ENCODE data around the gene EBP. TPM values are rescaled to one million over a fixed set of nuclear protein-coding genes. Genes with fewer than 3 reads are reported as not detected.
"Not testable (repeated sequence)": the region's sequence is repeated elsewhere in the genome, so short reads cannot be mapped to it uniquely, and the experiment has no call there.

The EBP gene
- total and polyA plus RNA-seq, 8 donors = 5.8 to 208 (median 53.1) TPM

DNA sequence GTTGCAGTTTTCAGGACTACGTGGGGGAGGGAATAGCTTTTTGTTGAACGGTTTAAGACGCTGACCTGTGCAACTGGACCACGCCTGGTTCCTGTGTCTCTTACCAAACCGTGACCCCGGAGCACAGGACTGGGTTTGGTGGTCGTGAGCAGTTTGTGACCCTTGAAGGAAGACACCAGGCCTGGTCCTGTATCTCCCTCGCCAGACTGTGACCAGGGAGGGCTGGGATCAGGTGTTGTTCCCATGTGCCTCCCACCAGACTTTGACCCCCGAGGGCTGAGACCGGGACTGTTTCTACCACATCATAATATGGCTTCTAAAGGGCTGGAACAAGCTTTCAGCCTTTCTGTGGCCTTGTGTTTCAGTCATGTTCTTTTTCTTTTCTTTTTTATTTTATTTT, 683 bp downstream of the EBP start:
- Histone ChIP-seq H3K27ac (peak overlapping the region; percentile 77 to 87 (median 82)), H3K4me3 (peak overlapping the region; percentile 52 to 66 (median 62)), H3K4me1 (peaks cover 0 to 13% (median 9%) of the 10 kb centered on the region in 4 donors), H3K27me3 (no peaks in the 10 kb centered on the region), H3K9me3 (peaks cover 0 to 6% (median 0%) of the 10 kb centered on the region in 4 donors), H3K36me3 (peaks cover 4 to 14% (median 10%) of the 10 kb centered on the region in 4 donors)
- WGBS, 5 donors = 0 to 46% (median 8%) methylated on average over 3 to 10 of the region's 10 CpGs
- TF ChIP-seq EP300 (IDR thresholded peaks at IDR 0.05) (no peak), POLR2AphosphoS5 (IDR thresholded peaks at IDR 0.05) (no peak), POLR2A (IDR thresholded peaks at IDR 0.05) (no peak)
- TF ChIP-seq, protein P1, sequence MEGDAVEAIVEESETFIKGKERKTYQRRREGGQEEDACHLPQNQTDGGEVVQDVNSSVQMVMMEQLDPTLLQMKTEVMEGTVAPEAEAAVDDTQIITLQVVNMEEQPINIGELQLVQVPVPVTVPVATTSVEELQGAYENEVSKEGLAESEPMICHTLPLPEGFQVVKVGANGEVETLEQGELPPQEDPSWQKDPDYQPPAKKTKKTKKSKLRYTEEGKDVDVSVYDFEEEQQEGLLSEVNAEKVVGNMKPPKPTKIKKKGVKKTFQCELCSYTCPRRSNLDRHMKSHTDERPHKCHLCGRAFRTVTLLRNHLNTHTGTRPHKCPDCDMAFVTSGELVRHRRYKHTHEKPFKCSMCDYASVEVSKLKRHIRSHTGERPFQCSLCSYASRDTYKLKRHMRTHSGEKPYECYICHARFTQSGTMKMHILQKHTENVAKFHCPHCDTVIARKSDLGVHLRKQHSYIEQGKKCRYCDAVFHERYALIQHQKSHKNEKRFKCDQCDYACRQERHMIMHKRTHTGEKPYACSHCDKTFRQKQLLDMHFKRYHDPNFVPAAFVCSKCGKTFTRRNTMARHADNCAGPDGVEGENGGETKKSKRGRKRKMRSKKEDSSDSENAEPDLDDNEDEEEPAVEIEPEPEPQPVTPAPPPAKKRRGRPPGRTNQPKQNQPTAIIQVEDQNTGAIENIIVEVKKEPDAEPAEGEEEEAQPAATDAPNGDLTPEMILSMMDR (IDR thresholded peaks at IDR 0.05) = no peak
- peak in 1 of 2 donors; percentile 46 for DNase-seq
- intact Hi-C loops (cut with DNase I; ENCODE audit: low total_unique reads) = no loop called here

DNA sequence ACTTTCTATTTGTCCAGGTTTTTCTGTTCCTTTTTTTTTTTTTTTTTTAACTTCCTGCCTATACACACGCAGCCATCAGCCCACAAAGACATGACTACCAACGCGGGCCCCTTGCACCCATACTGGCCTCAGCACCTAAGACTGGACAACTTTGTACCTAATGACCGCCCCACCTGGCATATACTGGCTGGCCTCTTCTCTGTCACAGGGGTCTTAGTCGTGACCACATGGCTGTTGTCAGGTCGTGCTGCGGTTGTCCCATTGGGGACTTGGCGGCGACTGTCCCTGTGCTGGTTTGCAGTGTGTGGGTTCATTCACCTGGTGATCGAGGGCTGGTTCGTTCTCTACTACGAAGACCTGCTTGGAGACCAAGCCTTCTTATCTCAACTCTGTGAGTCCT, 2.1 kb downstream of the EBP start:
- WGBS, 5 donors = 65 to 89% (median 75%) methylated on average over 8 to 12 of the region's 12 CpGs
- Histone ChIP-seq H3K4me1 (peaks cover 0 to 13% (median 9%) of the 10 kb centered on the region in 4 donors), H3K9me3 (peaks cover 0 to 6% (median 0%) of the 10 kb centered on the region in 4 donors), H3K4me3 (no peak overlapping the region), H3K27ac (no peak overlapping the region), H3K36me3 (peaks cover 6 to 28% (median 24%) of the 10 kb centered on the region in 4 donors), H3K27me3 (no peaks in the 10 kb centered on the region)
- DNase-seq = no peak
- TF ChIP-seq, protein P1 (IDR thresholded peaks at IDR 0.05) = no peak
- TF ChIP-seq POLR2AphosphoS5 (IDR thresholded peaks at IDR 0.05) (no peak), EP300 (IDR thresholded peaks at IDR 0.05) (no peak), POLR2A (IDR thresholded peaks at IDR 0.05) (no peak)
- intact Hi-C loops (cut with DNase I; ENCODE audit: low total_unique reads) = no loop called here

DNA sequence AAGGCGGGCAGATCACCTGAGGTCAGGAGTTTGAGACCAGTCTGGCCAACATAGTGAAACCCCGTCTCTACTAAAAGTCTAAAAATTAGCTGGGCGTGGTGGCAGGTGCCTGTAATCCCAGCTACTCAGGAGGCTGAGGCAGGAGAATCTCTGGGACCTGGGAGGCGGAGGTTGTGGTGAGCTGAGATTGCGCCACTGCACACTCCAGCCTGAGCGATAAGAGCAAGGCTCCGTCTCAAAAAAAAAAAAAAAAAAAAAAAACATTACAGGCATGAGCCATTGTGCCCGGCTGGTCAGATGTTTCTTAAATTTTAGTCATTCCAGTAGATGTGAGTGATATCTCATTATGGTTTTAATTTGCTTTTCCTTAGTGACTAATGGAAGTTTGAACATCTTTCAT, 4.2 kb downstream of the EBP start:
- H3K4me3 ChIP-seq; H3K27ac ChIP-seq; intact Hi-C loops (cut with DNase I; ENCODE audit: low total_unique reads); H3K9me3 ChIP-seq; H3K27me3 ChIP-seq; DNase-seq: not testable (repeated sequence)
- Histone ChIP-seq H3K36me3 (peaks cover 6 to 34% (median 25%) of the 10 kb centered on the region in 4 donors), H3K4me1 (peaks cover 0 to 13% (median 9%) of the 10 kb centered on the region in 4 donors)
- 59 to 81% (median 70%) methylated on average over 7 to 8 of the region's 8 CpGs for WGBS, 5 donors

DNA sequence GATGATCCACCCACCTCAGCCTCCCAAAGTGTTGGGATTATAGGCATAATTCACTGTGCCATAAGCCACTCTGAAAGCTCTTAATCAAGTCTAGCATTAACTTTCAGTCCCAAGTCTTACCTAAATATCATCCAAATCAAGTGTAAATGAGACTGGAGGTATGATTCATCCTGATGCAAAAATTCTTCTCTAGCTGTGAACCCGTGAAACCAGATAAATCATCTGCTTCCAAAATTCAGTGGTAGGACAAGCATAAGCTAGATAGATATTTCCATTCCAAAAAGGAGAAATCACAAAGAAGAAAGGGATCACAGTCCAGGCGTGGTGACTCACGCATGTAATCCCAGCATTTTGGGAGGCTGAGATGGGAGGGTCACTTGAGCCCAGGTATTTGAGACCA, 9.1 kb downstream of the EBP start:
- no peak overlapping the region for H3K27ac ChIP-seq
- 67 to 90% (median 74%) methylated on average over 1 to 3 of the region's 3 CpGs for WGBS, 5 donors
- no peaks in the 10 kb centered on the region for H3K9me3 ChIP-seq

More for the DNA sequence above, 9.1 kb downstream of the EBP start:
- no peak for DNase-seq
- Histone ChIP-seq H3K4me1 (no peaks in the 10 kb centered on the region), H3K36me3 (peaks cover 6 to 29% (median 25%) of the 10 kb centered on the region in 4 donors), H3K27me3 (no peaks in the 10 kb centered on the region), H3K4me3 (no peak overlapping the region)
- TF ChIP-seq POLR2AphosphoS5 (IDR thresholded peaks at IDR 0.05) = no peak
- TF ChIP-seq, protein P1 (IDR thresholded peaks at IDR 0.05) = no peak
- TF ChIP-seq POLR2A (IDR thresholded peaks at IDR 0.05) = no peak
- no peak for TF ChIP-seq EP300 (IDR thresholded peaks at IDR 0.05)
- intact Hi-C loops (cut with DNase I; ENCODE audit: low total_unique reads) = no loop called here

All from stomach (tissue), 9 donors.